PC-9 (cell line): ENCODE data around the gene LETMD1.

Source experiments
- CTCF ChIP-seq: fragments of 200-600 bp; sonication (generic); conservative IDR thresholded peaks from 2 replicates; pipeline ENCODE4 v1.6.1; 2017; ENCODE audit warnings: mixed run types, antibody characterized with exemption, mild to moderate bottlenecking, moderate library complexity
- EZH2 ChIP-seq: fragments of 200-600 bp; sonication (generic); IDR thresholded peaks from 2 replicates; pipeline ENCODE4 v1.8.0; 2017; ENCODE audit warnings: antibody characterized with exemption, low read depth

DNA sequence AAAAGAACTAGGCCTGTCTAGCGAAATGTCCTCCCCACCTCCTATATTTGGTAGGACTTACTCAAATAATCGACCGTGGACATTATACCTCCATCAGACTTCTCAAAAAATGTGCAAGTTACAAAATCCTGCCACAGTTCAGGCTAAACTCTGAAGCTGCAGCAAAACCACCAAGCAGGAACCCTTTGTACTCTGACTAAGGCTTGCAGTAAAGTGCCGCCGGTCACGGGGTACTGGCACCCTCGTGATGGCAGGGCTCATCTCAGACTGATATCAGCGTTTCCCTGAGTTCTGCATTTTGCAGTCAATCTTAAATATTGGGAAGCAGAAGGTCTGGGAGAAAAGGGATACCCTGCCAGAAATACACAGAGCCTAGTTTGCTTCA lies 39.1 kb upstream of the LETMD1 start:
- no peak for TF ChIP-seq CTCF
- TF ChIP-seq EZH2: no peak
